Fibroblast of the aortic adventitia (primary cell): ENCODE data around the gene CHMP3. TPM values are rescaled to one million over a fixed set of nuclear protein-coding genes. Genes with fewer than 3 reads are reported as not detected.

Source experiments
- DNase-seq: peaks from one replicate; pipeline ENCODE4 v3.0.0-alpha.2; 2010; ENCODE audit warnings: low read depth
- H3K4me3 ChIP-seq: 2 replicates; pipeline ENCODE4 v1.5.1; 2011; ENCODE audit warnings: low read depth, mild to moderate bottlenecking, control low read depth, low read length, moderate library complexity
- total RNA-seq: library from RNA; depleted of rRNA; stranded (reverse); fragments of >200 nt; gene quantifications from 2 replicates; pipeline ENCODE4 v1.2.3, GENCODE V29; 2012; ENCODE audit warnings: low replicate concordance
- TF ChIP-seq, protein P1 (sequence below): IDR thresholded peaks from 2 replicates; pipeline ENCODE4 v1.5.1; 2011; ENCODE audit warnings: mild to moderate bottlenecking, low read length, control low read depth, inconsistent platforms; ENCODE audit not compliant: insufficient read depth

The CHMP3 gene
- total RNA-seq, 1 donor, result 87.5 TPM

DNA sequence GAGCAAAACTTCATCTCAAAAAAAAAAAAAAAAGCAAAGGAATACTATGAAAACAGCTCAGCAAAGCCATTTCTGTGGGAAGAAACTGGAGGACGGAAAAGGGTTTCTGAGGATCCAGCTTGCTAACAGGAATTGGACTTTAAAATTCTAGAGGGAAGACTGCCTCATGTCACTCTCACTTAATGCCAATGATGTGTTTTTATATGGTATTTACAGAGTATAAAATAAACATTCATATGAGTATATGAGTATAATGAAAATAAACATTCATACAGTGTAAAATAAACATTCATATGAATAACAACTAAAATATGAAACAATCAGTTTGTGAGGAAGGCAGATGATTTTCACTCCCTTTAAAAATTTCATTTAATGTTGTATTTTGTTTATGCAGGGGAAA lies 43.9 kb downstream of the CHMP3 start:
- TF ChIP-seq, protein P1, sequence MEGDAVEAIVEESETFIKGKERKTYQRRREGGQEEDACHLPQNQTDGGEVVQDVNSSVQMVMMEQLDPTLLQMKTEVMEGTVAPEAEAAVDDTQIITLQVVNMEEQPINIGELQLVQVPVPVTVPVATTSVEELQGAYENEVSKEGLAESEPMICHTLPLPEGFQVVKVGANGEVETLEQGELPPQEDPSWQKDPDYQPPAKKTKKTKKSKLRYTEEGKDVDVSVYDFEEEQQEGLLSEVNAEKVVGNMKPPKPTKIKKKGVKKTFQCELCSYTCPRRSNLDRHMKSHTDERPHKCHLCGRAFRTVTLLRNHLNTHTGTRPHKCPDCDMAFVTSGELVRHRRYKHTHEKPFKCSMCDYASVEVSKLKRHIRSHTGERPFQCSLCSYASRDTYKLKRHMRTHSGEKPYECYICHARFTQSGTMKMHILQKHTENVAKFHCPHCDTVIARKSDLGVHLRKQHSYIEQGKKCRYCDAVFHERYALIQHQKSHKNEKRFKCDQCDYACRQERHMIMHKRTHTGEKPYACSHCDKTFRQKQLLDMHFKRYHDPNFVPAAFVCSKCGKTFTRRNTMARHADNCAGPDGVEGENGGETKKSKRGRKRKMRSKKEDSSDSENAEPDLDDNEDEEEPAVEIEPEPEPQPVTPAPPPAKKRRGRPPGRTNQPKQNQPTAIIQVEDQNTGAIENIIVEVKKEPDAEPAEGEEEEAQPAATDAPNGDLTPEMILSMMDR, result no peak
- no peak for DNase-seq

GRCh38 chr2:86518481-86518880 lies 44.8 kb downstream of the CHMP3 start:
- H3K4me3 ChIP-seq, result no peak overlapping the region
- TF ChIP-seq, protein P1, result peak; percentile 51
- DNase-seq, result peak; percentile 26

More for the DNA sequence above, 43.9 kb downstream of the CHMP3 start:
- H3K4me3 ChIP-seq, result no peak overlapping the region

DNA sequence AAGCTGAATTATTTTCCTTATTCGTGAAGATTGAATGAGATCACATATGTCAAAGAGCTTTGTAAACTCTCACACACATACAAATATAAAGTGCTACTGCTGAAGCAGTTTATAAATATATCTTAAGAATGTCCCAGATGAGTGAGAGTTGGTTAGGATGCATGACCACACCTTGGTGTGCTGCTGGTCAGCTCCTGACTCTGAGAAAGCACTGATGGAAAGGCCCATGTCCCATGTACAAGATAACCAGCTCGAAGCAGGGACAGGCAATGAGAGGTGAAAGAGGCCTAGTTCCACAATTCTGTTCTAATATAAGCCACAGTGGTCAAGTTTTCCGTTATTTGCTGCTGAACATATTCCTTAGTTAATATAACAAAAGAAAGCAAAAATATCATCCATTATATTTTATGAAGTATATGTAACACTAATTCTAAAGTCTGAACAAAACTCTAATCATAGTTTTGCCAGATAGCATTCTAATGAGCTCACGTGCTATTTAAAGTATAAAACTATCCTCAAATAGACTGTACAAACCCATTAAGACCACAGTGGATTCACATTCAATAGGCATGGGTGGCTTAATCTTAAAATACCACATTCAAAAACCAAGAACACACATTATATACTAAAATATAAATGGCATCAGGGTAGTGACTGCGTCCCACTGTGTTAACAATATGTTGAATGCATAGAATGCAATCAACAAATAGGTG lies 49.1 kb downstream of the CHMP3 start:
- TF ChIP-seq, protein P1, result no peak
- no peak for DNase-seq
- no peak overlapping the region for H3K4me3 ChIP-seq

- no peak for DNase-seq
- TF ChIP-seq, protein P1, result no peak
- H3K4me3 ChIP-seq, result no peak overlapping the region
Observed at GRCh38 chr2:86512892-86513291, 50.4 kb downstream of the CHMP3 start.

DNA sequence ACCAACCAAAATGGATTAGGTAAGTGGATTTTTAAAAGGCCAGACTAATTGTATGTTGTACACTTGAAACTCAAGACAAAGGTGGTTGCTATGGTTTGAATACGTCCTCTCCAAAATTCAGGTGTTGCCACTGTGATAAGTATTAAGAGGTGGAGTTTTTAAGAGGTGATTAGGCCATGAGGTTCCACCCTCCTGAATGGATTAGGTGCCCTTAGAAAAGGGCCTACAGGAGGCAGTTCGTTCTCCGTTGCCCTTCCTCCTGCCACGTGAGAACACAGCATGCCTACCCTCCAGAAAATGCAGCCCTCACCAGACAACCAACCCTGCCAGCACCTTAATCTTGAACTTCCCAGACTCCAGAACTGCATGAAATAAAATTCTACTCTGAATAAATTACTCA lies 51.2 kb downstream of the CHMP3 start:
- TF ChIP-seq, protein P1, result no peak
- H3K4me3 ChIP-seq, result no peak overlapping the region
- DNase-seq, result no peak

- TF ChIP-seq, protein P1, result no peak
Observed at GRCh38 chr2:86510436-86510933, 52.8 kb downstream of the CHMP3 start.

DNA sequence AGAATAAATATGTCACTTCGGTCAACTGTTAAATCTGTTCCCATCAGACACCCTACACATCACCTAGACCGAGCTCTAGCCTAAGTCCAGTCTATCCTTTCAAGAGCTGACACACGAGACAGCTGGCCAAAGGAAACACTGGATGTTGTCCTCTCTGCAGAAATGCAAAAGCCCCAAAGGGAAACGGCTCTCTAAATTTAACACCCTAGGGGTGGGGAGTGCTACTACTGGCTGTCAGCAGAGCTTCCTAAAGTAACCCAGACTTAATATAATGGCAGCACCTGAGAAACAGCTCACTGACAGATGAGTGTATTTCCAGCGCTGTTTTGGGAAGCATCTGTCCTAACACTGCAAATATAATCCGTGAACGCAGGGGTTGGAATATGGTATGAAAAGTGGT lies 55.6 kb downstream of the CHMP3 start:
- TF ChIP-seq, protein P1, result no peak
- H3K4me3 ChIP-seq, result no peak overlapping the region
- no peak for DNase-seq

More at GRCh38 chr2:86510436-86510933, 52.8 kb downstream of the CHMP3 start:
- no peak for DNase-seq
- H3K4me3 ChIP-seq, result no peak overlapping the region
